Suppressor macrophage treated with lipopolysaccharide for 1 hour (primary cell): ENCODE data around the gene MAGI2.

Experiments
- DNase-seq, 3 donors: peaks; one replicate each; pipeline ENCODE4 v3.0.0-alpha.2; 2020 to 2022

Gene MAGI2

DNA sequence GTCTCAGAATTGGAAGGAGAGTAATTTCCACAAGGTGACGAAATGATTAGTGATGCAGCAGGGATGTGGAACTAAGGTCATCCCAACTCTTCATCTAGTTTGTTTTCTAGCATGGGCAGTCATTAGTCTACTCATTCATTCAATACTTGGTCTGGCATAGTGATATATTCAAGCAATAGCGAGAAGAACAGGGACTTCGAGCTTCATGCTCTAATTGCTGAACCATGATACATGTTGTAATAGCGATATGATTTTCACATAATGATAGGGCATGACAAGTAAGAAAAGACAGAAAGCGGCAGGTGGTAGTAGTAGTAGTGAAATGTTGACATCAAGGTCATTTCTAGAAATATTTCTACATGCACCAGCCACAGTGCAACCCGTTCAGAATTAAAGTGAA, 1002.8 kb downstream of the MAGI2 start:
- no peak for DNase-seq

DNA sequence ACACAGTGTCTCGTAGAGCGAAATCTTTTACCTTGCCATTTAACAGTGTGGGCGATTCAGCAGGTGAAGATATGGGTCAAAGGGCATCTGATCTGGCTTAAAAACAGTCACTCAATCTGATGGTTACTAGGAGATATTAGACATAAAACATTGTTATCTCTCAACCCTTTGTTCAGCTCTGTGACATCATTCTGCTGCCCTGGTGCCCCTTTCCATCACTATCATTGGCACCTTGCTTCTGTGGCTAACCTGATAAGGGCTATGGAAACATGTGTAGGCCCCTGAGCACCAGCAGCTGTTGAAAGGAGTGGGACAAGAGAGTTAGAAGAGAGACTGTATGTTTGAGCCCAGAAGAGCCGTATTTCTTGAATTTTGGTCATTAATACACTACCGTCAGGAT, 1004.6 kb downstream of the MAGI2 start:
- no peak for DNase-seq

GRCh38 chr7:78444267-78444666, 1009.2 kb downstream of the MAGI2 start:
- DNase-seq = no peak

GRCh38 chr7:78443811-78444210, 1009.7 kb downstream of the MAGI2 start:
- DNase-seq = no peak

- no peak for DNase-seq
These were observed 1011.7 kb downstream of the MAGI2 start for GRCh38 chr7:78441737-78442136.

GRCh38 chr7:78438433-78438832, 1015.0 kb downstream of the MAGI2 start:
- DNase-seq = no peak

DNA sequence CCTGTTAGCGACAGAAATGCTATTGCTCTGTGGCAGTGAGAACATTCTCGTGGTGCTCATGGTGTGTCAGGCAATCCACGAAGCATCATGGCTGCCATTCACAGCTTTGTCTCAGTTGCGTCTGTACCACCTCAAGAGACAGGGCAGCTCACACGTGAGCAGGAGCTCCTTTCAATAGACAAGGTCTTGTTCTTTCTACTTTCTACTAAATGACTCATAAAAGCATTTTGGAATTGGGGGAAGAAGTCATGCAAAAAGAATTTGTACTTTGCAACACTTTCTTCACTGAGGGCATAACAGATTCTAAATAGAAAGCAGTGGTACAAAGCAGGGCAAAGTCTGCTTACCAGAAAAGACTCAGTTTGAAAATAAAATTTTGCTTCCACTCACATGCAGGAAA, 1016.3 kb downstream of the MAGI2 start:
- DNase-seq = no peak

DNA sequence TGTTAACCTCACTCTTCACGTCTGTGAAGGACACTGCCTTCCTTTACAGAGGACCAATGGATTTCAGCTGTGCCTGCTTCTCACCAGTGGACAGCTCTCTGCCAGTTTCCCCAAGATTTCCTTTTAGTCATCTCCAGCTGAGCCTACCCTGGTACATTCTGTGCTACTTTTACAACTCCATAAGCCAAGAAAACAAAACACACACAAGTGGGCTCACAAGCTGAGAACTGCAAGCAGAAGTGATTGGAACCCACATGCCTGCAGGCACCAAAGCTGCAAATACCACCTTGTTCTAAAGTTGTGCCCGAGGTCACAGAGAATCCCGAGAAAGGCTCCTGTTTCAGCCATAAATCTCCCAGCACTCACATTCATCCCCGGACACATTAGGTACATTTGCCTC, 1018.1 kb downstream of the MAGI2 start:
- no peak for DNase-seq

GRCh38 chr7:78434281-78434680, 1019.2 kb downstream of the MAGI2 start:
- DNase-seq = no peak

- no peak for DNase-seq
These were observed 1020.0 kb downstream of the MAGI2 start for GRCh38 chr7:78433421-78433820.

DNA sequence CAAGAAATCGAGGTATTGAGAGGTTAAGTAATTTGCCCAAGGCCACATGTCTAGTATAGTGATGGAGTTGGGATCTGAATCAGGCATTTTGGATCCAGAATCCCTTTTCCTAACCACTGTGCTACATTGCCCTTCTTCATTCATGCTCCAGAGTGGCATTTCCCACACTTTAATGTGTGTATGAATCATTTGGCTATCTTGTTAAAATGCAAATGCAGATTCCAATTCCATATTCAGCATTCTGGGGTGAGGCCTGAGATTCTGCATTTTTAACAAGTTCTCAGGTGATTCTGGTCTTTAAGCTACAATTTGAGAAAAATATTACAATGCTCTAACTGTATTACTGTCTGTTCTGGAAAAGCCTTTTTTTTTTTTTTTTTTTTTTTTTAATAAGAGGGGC, 1023.6 kb downstream of the MAGI2 start:
- DNase-seq = no peak

GRCh38 chr7:78427209-78427608, 1026.3 kb downstream of the MAGI2 start:
- no peak for DNase-seq

- peak in 1 of 3 donors; percentile 2 for DNase-seq
These were observed 1033.5 kb downstream of the MAGI2 start for GRCh38 chr7:78420001-78420400.

GRCh38 chr7:78417180-78417853, 1036.2 kb downstream of the MAGI2 start:
- no peak for DNase-seq

GRCh38 chr7:78413568-78413967, 1039.9 kb downstream of the MAGI2 start:
- no peak for DNase-seq

DNA sequence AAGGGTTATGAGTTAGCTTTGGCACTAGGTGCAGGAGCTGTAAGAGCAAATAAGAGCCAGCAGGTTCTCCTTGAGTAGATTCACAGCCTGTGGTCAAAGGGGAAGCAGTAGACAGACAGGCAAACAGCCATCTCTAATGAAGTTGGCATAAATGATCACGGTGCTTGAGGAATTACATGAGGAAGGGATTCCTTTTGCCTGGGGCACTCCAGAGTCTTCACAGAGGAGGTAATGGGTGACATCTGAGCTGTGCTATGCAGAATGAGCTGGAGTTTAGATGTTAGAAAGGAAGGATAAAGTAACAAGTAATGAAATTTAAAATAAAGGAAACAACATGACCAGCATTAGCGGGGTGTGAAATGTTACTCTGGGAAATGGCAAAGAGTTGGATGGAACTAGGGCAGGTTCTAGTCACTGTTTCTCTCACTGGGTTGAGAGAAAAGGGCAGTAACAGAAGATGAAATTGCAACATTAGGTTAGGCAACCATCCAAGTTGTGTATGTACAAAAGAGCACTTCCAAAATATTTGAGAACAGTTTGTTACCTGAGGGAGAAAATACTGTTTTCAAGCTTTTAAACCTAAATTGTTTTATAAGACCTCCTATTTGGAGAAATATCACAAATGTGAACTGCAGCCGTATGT, 1041.1 kb downstream of the MAGI2 start:
- DNase-seq = no peak

DNA sequence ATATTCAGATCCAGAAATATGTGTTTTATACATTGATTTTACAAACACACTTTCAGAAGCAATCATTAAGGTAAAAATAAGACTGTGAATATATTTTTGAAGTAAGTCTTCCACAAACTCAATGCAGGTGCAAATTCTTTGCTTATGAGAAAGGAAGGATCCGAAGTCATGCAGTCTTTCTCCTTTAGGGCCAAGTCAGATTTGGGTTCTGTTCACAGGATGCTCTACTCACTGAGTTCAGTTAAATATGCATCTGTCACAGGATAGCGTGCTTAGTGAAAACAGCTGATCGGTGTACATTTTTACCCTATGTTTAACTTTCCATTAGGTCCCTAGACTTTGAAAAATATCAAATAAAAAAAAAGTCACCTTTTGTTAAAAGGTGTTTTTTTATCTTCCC, 1046.4 kb downstream of the MAGI2 start:
- DNase-seq = no peak

DNA sequence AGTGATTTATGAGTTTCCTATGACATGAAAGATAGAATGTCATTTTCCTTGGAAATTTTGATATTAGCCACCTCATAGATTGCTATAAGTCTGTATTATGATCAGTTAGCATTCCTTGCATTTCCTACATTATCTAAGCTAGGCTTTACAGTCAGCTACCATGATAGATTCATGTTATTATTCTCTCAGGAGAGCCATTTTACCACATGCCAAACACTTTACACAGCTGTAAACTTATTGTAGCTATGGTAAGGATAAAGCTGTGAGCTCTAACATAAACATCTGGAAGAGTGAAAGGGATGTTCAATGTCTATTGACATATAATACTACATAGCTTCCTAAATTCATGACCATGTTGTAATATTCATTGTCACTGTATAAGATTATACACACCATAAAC, 1046.9 kb downstream of the MAGI2 start:
- DNase-seq = no peak

DNA sequence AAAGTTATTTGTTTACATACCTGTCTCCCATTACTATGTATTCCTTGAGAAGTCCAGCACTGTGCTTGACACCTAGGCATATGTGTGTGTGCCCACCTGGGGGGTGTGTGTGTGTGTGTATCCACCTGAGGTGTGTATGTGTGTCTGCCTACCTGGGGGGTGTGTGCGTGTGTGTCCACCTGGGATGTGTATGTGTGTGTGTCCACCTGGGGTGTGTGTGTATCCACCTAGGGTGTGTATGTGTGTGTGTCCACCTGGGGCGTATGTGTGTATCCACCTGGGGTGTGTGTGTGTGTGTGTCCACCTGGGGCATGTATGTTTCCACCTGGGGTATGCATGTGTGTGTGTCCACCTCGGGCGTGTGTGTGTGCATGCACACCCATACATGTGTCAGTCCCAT, 1051.4 kb downstream of the MAGI2 start:
- no peak for DNase-seq

- DNase-seq = no peak
These were observed 1053.4 kb downstream of the MAGI2 start for GRCh38 chr7:78400038-78400437.

DNA sequence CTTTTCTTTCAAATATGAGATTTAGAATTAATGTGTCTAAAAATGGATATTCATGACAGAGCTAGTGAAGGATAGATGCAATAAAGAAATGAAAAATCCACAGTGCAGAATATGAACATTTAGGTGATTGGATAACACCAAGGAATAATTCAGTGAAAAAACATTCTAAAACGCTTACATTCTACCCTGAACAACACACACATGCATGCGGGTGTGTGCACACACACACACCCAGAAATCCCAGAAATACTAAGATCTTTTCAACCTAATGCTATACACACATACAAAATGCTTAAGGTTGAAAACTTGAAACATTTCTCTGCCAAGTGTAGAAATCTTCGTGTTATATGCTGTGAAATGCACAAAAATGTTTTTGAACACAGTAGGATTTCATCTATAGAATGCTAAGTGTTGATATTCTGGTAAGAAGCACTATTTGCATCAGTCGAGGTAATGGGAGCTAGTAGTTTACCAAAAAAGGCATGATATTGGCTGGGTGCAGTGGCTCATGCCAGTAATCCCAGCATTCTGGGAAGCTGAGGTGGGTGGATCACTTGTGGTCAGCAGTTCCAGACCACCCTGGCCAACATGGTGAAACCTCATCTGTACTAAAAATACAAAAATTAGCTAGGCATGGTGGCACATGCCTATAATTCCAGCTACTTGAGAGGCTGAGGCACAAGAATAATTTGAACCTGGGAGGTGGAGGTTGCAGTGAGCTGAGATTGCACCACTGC, 1054.3 kb downstream of the MAGI2 start:
- DNase-seq = no peak

DNA sequence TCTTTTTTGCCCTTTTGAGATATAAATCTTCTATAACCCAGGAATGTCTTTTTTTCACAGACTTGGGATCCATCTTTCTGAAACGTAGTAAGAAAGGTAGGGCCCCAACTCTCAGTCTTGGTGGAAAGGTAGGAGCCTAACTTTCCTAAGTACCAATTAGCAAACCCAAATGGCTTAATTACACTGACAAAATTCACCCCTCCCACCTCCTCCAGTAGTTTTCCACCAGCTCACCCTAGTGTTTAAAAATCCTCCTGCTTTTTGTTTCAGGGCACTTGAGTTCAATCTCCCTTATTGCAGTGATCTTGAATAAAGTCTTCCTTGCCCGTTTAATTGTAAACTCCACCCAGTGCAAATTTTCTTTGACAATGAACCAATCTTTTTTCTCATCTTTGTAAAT, 1054.9 kb downstream of the MAGI2 start:
- no peak for DNase-seq

DNA sequence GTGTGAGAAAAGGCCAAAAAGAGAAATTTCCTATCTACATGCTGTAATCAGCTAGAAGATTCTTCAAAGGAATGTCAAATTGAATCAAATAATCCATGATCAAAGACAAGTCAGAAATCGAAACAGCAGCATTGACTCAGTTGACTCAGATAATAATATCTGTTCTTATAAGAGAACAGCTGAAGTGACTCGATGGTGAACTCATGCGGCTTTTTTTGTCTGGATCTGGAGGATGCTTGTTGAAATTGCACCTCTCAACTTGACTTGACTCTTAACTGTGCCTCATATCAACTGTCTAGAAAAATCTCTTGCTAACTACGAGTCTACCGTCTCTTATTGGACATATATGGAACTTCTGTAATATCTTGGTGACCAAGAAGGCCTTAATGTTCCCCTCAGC, 1055.4 kb downstream of the MAGI2 start:
- DNase-seq = no peak

DNA sequence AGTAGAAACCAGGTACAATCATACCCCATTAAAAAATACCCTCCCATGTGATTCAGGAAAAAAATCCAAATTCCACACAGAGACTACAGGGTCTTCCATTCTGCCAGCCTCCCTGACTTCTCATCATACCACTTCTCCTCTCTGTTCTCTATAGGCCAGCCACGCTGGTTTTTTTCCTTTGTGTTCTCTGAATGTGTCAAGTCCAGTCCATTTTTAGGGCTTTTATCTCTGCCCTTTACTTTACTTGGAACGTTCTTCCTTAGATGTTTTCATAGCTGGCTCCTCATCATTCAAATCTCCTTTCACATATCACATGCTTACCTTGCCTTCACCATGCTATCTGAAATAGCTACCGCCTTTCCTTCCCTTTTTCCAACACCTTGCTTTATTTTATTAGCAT, 1057.3 kb downstream of the MAGI2 start:
- no peak for DNase-seq
